Pancreas (tissue), 10 donors: ENCODE results near the gene CFAP299. TPM values are rescaled to one million over a fixed set of nuclear protein-coding genes. Genes with fewer than 3 reads are reported as not detected.

Experiments
- ATAC-seq, 4 donors: fragments of 200-7000 bp; cut with Tn5 transposase; one replicate each; pipeline versions ENCODE4 v1.8.0 to v1.9.1; 2020; ENCODE audit warnings: mild to moderate bottlenecking in 4 of 4, moderate library complexity in 4 of 4
- DNase-seq, 6 donors: peaks; one replicate each; pipeline ENCODE4 v3.0.0-alpha.2; 2020
- FAIRE-seq: peaks from 2 replicates; lab custom pipeline; 2012; peaks lifted over from hg19 to GRCh38; lab: Jason Lieb, UNC
- H3K27ac ChIP-seq, 4 donors: fragments of 200-600 bp; sonication (generic); 1 replicate in 3 of 4; 2 replicates in 1 of 4; pipeline versions ENCODE4 v1.5.0 to v1.8.0; 2020
- H3K27me3 ChIP-seq, 4 donors: fragments of 200-600 bp; one replicate each; pipeline ENCODE4 v1.8.0; 2021
- H3K36me3 ChIP-seq, 3 donors: fragments of 200-600 bp; sonication (generic) in 1 of 3; one replicate each; pipeline versions ENCODE4 v1.5.0 to v1.8.0; 2020 to 2021
- H3K4me1 ChIP-seq, 3 donors: fragments of 200-600 bp; one replicate each; pipeline ENCODE4 v1.8.0; 2021
- H3K4me3 ChIP-seq, 4 donors: fragments of 200-600 bp; sonication (generic) in 2 of 4; one replicate each; pipeline versions ENCODE4 v1.5.0 to v1.8.0; 2020 to 2021
- H3K9me3 ChIP-seq, 4 donors: fragments of 200-600 bp; one replicate each; pipeline ENCODE4 v1.8.0; 2021
- WGBS, 2 donors: extraction: QIAGEN DNeasy Blood & Tissue Kit; methylation state at CpG; one replicate each; pipeline ENCODE4 v1.1.7; 2013; 5-methylcytosine and 5-hydroxymethylcytosine counted together
- intact Hi-C, 3 donors: fragments of 100-400 bp; cut with DNase I; formaldehyde crosslinking; loops; one replicate each; pipeline versions ENCODE4 v1.11.1 to v1.14.2; 2022
- polyA plus RNA-seq, 2 donors: library from polyadenylated mRNA; stranded (reverse); fragments of 200-250 nt; gene quantifications; one replicate each; pipeline ENCODE4 v1.2.3, GENCODE V29; 2013
- total RNA-seq, 6 donors: library from RNA; stranded (reverse); fragmentation: NEBNext Ultra II Directional in 4 of 6; extraction: Animal tissue kit (Norgen Biotek cat#: 25700) in 4 of 6; gene quantifications; one replicate each; pipeline versions ENCODE4 v1.2.1 to v1.2.4, GENCODE V29; 2021 to 2023
- TF ChIP-seq, protein P1 (sequence below), 4 donors: fragments of 200-600 bp; sonication (generic) in 3 of 4; IDR thresholded peaks; one replicate each; pipeline versions ENCODE4 v1.5.0 to v1.8.0; 2021; ENCODE audit warnings: antibody characterized with exemption in 4 of 4
- donor health status: healthy with polysubstance abuse.
- donor health status: DM: no; HTN: no; CAD: no; lungs with moderate emphysema.
- donor health status: DM: no; HTN: no; CAD: no.
- donor health status: control.
- donor health status: control.
- donor health status: Bipolar disorder and iron deficiency.
- donor health status: DM: yes; HTN: yes; CAD: no.
- donor health status: DM: no; HTN: no; CAD: no.
- donor health status: DM: no; HTN: no; CAD: no.
- donor health status: DM: yes; HTN: yes; CAD: no.

The CFAP299 gene
- total and polyA plus RNA-seq, 8 donors = 0.14 TPM; not detected in 7

DNA sequence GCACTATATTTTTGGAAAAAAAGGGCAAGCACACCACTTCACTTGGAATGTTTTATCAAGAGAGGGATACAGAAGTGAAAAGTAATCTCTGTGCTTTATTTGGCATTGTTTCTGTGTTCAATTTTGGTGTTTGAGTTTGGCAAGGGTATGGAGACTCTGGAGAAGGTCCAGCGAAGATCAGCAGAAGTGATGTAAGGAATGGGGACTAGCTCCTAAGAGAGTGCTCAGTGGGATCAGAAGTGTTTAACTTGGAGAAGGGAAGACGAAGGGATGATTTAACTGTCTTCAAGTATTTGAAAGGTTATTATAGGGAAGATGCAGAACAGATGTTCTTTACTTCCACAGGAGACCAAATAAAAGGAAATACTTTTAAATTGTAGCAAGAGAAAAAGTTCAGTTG, 74.3 kb downstream of the CFAP299 start:
- TF ChIP-seq, protein P1, sequence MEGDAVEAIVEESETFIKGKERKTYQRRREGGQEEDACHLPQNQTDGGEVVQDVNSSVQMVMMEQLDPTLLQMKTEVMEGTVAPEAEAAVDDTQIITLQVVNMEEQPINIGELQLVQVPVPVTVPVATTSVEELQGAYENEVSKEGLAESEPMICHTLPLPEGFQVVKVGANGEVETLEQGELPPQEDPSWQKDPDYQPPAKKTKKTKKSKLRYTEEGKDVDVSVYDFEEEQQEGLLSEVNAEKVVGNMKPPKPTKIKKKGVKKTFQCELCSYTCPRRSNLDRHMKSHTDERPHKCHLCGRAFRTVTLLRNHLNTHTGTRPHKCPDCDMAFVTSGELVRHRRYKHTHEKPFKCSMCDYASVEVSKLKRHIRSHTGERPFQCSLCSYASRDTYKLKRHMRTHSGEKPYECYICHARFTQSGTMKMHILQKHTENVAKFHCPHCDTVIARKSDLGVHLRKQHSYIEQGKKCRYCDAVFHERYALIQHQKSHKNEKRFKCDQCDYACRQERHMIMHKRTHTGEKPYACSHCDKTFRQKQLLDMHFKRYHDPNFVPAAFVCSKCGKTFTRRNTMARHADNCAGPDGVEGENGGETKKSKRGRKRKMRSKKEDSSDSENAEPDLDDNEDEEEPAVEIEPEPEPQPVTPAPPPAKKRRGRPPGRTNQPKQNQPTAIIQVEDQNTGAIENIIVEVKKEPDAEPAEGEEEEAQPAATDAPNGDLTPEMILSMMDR (IDR thresholded peaks at IDR 0.05) = no peak
- Histone ChIP-seq H3K9me3 (no peaks in the 10 kb centered on the region), H3K4me1 (no peaks in the 10 kb centered on the region), H3K36me3 (no peaks in the 10 kb centered on the region), H3K27me3 (peaks cover 0 to 7% (median 0%) of the 10 kb centered on the region in 4 donors), H3K4me3 (no peak overlapping the region), H3K27ac (no peak overlapping the region)
- FAIRE-seq = no peak
- ATAC-seq = no peak
- intact Hi-C loops = no loop called here
- WGBS, 2 donors = 54 to 79% methylated on average over 2 of the region's 2 CpGs
- no peak for DNase-seq

DNA sequence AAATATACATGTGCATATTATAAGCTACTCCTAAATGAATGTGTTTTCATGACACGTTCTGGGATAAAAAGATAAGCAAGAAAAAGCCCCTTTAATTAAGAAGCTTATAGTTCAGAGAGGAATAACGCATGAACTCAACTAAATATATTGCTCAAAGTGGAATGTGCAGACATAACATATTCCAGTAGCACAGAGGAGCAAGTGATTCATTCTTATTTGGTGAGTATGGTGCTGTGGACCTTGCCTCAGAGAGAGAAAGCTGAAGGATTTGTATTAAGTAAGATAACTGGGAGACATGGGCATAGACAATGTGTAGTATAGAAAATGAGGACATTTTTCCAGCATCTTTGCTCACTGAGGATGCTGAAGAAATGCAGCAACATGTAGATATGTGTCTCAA, 76.8 kb downstream of the CFAP299 start:
- ATAC-seq (no peak), DNase-seq (no peak), FAIRE-seq (no peak)
- Histone ChIP-seq H3K4me3 (no peak overlapping the region), H3K4me1 (no peaks in the 10 kb centered on the region), H3K27me3 (peaks cover 0 to 7% (median 0%) of the 10 kb centered on the region in 4 donors), H3K27ac (no peak overlapping the region), H3K36me3 (no peaks in the 10 kb centered on the region), H3K9me3 (no peaks in the 10 kb centered on the region)
- 47 to 57% methylated on average over 2 of the region's 2 CpGs for WGBS, 2 donors
- intact Hi-C loops = no loop called here
- TF ChIP-seq, protein P1 (IDR thresholded peaks at IDR 0.05) = no peak

GRCh38 chr4:80413086-80413485, 77.6 kb downstream of the CFAP299 start:
- WGBS, 2 donors = 6 to 10% methylated on average over 2 of the region's 2 CpGs
- FAIRE-seq (no peak), DNase-seq (no peak), ATAC-seq (no peak)
- no peak overlapping the region for H3K4me3 ChIP-seq
- TF ChIP-seq, protein P1 (IDR thresholded peaks at IDR 0.05) = no peak
- H3K36me3 ChIP-seq = no peaks in the 10 kb centered on the region
- intact Hi-C loops = no loop called here
- no peak overlapping the region for H3K27ac ChIP-seq
- H3K27me3 ChIP-seq = peaks cover 0 to 7% (median 0%) of the 10 kb centered on the region in 4 donors
- no peaks in the 10 kb centered on the region for H3K4me1 ChIP-seq
- H3K9me3 ChIP-seq = no peaks in the 10 kb centered on the region

DNA sequence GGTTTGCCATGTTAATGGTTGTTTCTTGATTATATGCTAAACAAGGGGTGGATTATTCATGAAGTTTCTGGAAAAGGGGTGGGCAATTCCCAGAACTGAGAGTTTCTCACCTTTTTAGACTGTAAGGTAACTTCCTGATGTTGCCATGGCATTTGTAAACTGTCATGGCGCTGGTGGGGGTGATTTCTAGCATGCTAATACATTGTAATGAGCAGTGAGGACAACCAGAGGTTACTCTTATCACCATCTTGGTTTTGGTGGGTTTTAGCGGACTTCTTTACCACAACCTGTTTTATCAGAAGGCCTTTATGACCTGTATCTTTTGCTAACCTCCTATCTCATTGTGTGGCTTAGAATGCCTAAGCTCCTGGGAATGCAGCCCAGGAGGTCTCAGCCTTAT, 81.5 kb downstream of the CFAP299 start:
- FAIRE-seq (no peak), ATAC-seq (no peak), DNase-seq (no peak)
- Histone ChIP-seq H3K36me3 (no peaks in the 10 kb centered on the region), H3K27me3 (no peaks in the 10 kb centered on the region), H3K4me1 (no peaks in the 10 kb centered on the region), H3K4me3 (no peak overlapping the region), H3K9me3 (no peaks in the 10 kb centered on the region), H3K27ac (no peak overlapping the region)
- WGBS, 2 donors = 82 to 89% methylated on average over 2 of the region's 2 CpGs
- TF ChIP-seq, protein P1 (IDR thresholded peaks at IDR 0.05) = no peak
- intact Hi-C loops = no loop called here

DNA sequence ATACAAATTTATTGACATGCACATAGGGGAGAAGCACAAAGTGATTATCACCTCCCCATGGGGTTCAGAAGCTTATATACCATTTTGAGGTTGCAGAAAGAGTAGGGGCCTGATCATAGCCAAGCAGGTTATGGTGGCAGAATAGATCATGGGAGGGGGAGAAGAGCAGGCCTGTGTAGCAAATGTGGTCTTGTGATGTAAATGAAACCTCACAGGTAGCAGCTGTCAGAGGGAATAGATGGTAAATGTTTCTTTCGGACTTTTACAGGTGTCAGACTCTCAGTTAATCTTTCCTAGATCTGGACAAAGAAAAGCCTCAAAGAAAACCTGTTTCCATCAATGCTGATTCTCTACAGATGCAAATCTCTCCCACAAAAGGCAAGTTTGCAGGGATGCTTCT, 84.4 kb downstream of the CFAP299 start:
- no peak for FAIRE-seq
- no peak for ATAC-seq
- Histone ChIP-seq H3K4me3 (no peak overlapping the region), H3K27me3 (no peaks in the 10 kb centered on the region), H3K9me3 (no peaks in the 10 kb centered on the region), H3K27ac (no peak overlapping the region), H3K36me3 (no peaks in the 10 kb centered on the region), H3K4me1 (no peaks in the 10 kb centered on the region)
- TF ChIP-seq, protein P1 (IDR thresholded peaks at IDR 0.05) = no peak
- no peak for DNase-seq
- intact Hi-C loops = no loop called here
- 49 to 50% methylated on average over 1 of the region's 1 CpG for WGBS, 2 donors
